ENCODE results near the gene ZNF217.
"Not testable (repeated sequence)": the region's sequence is repeated elsewhere in the genome, so short reads cannot be mapped to it uniquely, and the experiment has no call there.

ZNF217 gene

GRCh38 chr20:53621482-53622246 lies 28.0 kb upstream of the ZNF217 start:
- peak; percentile 60 for DNase-seq

- not testable (repeated sequence) for DNase-seq
Measured at GRCh38 chr20:53618490-53619000, 24.9 kb upstream of the ZNF217 start.

GRCh38 chr20:53617791-53618489 lies 24.3 kb upstream of the ZNF217 start:
- DNase-seq = no peak

GRCh38 chr20:53616489-53616888 lies 22.9 kb upstream of the ZNF217 start:
- DNase-seq = not testable (repeated sequence)

- DNase-seq = no peak
Measured at GRCh38 chr20:53613748-53614147, 20.1 kb upstream of the ZNF217 start.

- not testable (repeated sequence) for DNase-seq
Measured at GRCh38 chr20:53612289-53612688, 18.6 kb upstream of the ZNF217 start.

GRCh38 chr20:53611449-53611894 lies 17.8 kb upstream of the ZNF217 start:
- DNase-seq = peak; percentile 49

- peak; percentile 66 for DNase-seq
Measured at GRCh38 chr20:53609491-53610445, 16.1 kb upstream of the ZNF217 start.

GRCh38 chr20:53608456-53609452 lies 15.1 kb upstream of the ZNF217 start:
- DNase-seq = no peak

- DNase-seq = no peak
Measured at GRCh38 chr20:53608071-53608455, 14.4 kb upstream of the ZNF217 start.

GRCh38 chr20:53606364-53606985 lies 12.8 kb upstream of the ZNF217 start:
- no peak for DNase-seq

GRCh38 chr20:53605401-53605800 lies 11.8 kb upstream of the ZNF217 start:
- not testable (repeated sequence) for DNase-seq

GRCh38 chr20:53604846-53605245 lies 11.2 kb upstream of the ZNF217 start:
- not testable (repeated sequence) for DNase-seq

GRCh38 chr20:53602661-53603060 lies 9.0 kb upstream of the ZNF217 start:
- no peak for DNase-seq

- DNase-seq = no peak
Measured at GRCh38 chr20:53599910-53600632, 6.4 kb upstream of the ZNF217 start.

- DNase-seq = peak; percentile 36
Measured at GRCh38 chr20:53599378-53599777, 5.7 kb upstream of the ZNF217 start.

- no peak for DNase-seq
Measured at GRCh38 chr20:53599044-53599362, 5.4 kb upstream of the ZNF217 start.

- no peak for DNase-seq
Measured at GRCh38 chr20:53598140-53599043, 4.8 kb upstream of the ZNF217 start.

GRCh38 chr20:53597521-53598120 lies 4.0 kb upstream of the ZNF217 start:
- DNase-seq = no peak
